Prostate gland (tissue), 2 donors: ENCODE results near the gene MEF2A.

Source experiments
- POLR2A ChIP-seq: fragments of 450-650 bp; IDR thresholded peaks from one replicate; pipeline ENCODE4 v1.6.1; 2016; ENCODE audit warnings: antibody characterized with exemption, mild to moderate bottlenecking
- POLR2AphosphoS5 ChIP-seq: sonication (generic); formaldehyde crosslinking; IDR thresholded peaks from one replicate; pipeline ENCODE4 v1.6.1; 2017; ENCODE audit warnings: antibody characterized with exemption
- TF ChIP-seq, protein P1 (sequence below), 4 experiments: fragments of 200-600 bp in 2 of 4; fragments of 450-650 bp in 2 of 4; sonication (generic) in 2 of 4; IDR thresholded peaks; 1 replicate in 3 of 4; 2 replicates in 1 of 4; pipeline ENCODE4 v1.5.1; 2016 to 2019; ENCODE audit warnings: antibody characterized with exemption in 4 of 4, mild to moderate bottlenecking in 2 of 4, moderate library complexity in 2 of 4

- TF ChIP-seq, protein P1, sequence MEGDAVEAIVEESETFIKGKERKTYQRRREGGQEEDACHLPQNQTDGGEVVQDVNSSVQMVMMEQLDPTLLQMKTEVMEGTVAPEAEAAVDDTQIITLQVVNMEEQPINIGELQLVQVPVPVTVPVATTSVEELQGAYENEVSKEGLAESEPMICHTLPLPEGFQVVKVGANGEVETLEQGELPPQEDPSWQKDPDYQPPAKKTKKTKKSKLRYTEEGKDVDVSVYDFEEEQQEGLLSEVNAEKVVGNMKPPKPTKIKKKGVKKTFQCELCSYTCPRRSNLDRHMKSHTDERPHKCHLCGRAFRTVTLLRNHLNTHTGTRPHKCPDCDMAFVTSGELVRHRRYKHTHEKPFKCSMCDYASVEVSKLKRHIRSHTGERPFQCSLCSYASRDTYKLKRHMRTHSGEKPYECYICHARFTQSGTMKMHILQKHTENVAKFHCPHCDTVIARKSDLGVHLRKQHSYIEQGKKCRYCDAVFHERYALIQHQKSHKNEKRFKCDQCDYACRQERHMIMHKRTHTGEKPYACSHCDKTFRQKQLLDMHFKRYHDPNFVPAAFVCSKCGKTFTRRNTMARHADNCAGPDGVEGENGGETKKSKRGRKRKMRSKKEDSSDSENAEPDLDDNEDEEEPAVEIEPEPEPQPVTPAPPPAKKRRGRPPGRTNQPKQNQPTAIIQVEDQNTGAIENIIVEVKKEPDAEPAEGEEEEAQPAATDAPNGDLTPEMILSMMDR (IDR thresholded peaks at IDR 0.05): no peak
- TF ChIP-seq POLR2A (no peak), POLR2AphosphoS5 (no peak)
These were observed 1.3 kb upstream of the MEF2A start for GRCh38 chr15:99564221-99565048.
